T-helper 2 cell treated with Interferon-gamma antibody and Interleukin-4, amounts not matched to agents 100 ng/mL and 5 ng/mL, for 36 hours (primary cell): ENCODE measurements around the gene SPDEF. TPM values are rescaled to one million over a fixed set of nuclear protein-coding genes. Genes with fewer than 3 reads are reported as not detected.

ENCODE experiments used
- intact Hi-C: fragments of 100-400 bp; cut with micrococcal nuclease; formaldehyde crosslinking; loops from one replicate; pipeline ENCODE4 v1.15.1; 2023
- total RNA-seq: library from RNA; stranded (reverse); gene quantifications from 2 replicates; pipeline ENCODE4 v1.2.3, GENCODE V29; 2022

Gene SPDEF
- total RNA-seq, 1 donor from 2014 or later, result not detected

GRCh38 chr6:34563513-34563870 is 7.4 kb upstream of the SPDEF start:
- intact Hi-C loops, result no loop called here

- intact Hi-C loops, result no loop called here
These were observed 6.9 kb upstream of the SPDEF start for GRCh38 chr6:34562861-34563512.

DNA sequence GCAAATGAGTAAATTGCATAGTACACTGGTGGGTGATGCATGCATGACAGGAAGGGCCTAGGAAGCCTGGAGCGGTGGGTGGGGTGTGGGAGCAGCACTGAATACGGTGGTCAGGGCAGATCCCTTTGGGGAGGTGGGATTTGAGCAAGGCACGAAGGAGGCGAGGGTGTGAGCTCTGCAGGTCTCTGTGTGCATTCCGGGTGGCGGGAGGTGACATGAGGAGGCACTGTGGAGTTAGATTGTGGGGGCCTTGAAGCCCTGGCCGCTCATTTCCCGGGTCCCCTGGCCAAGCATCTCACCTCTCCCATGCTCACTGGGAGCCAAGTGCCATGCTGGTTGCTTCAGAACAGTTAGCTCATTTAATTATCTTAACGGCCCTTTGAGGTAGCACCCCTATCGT is 6.2 kb upstream of the SPDEF start:
- intact Hi-C loops, result no loop called here

DNA sequence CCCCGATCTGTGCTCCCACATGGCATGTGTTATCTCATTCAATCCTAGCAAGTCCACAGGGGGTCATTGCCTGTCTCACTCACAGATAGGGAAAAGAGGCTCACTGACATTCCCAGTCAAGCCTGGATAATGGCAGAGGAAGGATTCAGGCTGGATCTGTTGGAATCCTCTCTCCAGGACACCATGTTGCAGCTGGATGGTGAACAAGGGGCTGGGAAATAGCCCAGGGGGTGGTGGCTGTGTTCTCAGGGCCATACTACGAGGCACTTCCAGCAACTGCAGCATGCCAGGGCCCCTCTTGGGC is 5.0 kb upstream of the SPDEF start:
- intact Hi-C loops, result no loop called here

- intact Hi-C loops, result no loop called here
These were observed 4.5 kb upstream of the SPDEF start for GRCh38 chr6:34560366-34561226.

GRCh38 chr6:34559651-34560365 is 3.7 kb upstream of the SPDEF start:
- intact Hi-C loops, result no loop called here

GRCh38 chr6:34558172-34558714 is 2.1 kb upstream of the SPDEF start:
- intact Hi-C loops, result no loop called here

DNA sequence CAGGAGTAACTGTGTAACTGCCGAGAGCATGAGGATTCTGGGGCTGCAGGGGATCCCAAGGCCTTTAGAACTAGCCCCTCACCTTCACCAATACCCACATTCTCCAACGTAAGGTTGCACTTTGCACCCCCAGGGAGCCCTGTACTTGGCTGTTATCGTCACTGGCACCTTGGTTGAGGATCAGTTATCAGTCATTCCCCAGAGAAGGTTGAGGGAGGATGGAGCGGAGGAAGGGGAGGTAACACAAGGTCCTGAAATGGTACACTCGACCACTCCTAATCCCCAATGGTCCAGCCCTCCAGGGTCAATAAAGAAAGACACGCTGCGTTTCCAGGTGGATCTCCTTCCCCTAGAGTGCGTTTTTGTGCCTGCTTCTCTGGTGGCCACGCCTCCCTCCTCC is 1.1 kb upstream of the SPDEF start:
- intact Hi-C loops, result no loop called here

- intact Hi-C loops, result no loop called here
These were observed 364 bp upstream of the SPDEF start for GRCh38 chr6:34556493-34556892.

DNA sequence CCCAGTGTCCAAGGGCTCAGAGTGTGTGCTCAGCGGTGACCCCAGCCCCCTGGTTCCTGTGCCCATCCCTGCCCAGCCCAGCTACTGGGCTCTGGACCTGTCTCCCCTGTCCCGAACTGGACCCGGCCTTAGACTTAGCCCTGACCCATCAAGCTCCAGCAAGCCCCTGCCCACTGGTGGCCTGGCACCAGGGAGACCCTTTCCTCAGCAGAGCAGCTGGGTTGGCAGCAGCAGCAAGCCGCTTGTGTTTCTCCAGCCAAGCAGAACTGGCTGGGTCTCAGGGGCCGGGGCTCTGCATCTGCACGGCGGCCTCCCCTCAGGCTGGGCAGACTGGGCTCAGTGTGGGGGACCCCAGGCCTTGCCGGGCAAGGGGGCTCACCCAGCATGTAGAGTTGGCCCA is 801 bp downstream of the SPDEF start:
- intact Hi-C loops, result no loop called here

GRCh38 chr6:34555007-34555322 is 1.2 kb downstream of the SPDEF start:
- intact Hi-C loops, result no loop called here

GRCh38 chr6:34554291-34555006 is 1.7 kb downstream of the SPDEF start:
- intact Hi-C loops, result no loop called here

- intact Hi-C loops, result no loop called here
These were observed 2.4 kb downstream of the SPDEF start for GRCh38 chr6:34553750-34554149.

DNA sequence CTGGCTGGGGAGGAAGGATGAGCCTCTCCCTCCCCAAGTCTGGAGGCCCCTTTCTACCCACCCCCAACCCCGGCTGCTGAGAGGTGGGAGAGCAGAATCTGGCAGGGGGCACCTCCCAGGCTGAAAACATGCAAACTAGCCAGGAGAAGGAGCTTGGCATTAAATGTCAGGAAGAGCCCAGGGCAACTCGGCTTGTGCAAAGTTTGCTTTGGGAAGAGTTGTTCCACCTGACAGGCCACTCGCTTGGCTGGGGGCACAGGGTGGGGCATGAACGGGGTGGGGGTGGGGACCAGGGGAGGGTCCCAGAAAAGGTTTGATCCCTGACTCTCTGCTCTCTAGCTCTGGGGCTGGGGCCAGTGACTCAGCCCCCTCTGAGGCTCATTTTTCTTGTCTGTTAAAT is 3.0 kb downstream of the SPDEF start:
- intact Hi-C loops, result no loop called here

DNA sequence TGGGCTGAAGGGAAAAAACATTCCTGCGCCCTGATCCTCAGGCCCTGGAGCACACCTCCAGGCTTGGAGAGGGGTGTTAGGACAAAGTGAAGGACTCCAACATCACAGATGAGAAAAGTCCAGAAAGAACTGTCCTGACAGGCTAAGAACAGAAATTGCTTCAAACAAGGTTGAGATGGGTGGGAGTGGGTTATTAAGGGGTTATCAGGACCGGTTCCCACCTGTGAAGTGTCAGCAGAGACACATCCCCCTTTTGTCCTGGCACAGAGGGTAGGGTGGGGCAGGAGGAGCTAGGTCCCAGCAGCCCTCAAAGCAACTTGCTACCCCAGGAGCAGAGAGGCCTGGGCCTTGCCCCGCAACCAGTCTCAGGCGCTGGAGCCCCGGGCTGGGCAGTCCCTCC is 3.5 kb downstream of the SPDEF start:
- intact Hi-C loops, result no loop called here

GRCh38 chr6:34551720-34552119 is 4.4 kb downstream of the SPDEF start:
- intact Hi-C loops, result no loop called here

DNA sequence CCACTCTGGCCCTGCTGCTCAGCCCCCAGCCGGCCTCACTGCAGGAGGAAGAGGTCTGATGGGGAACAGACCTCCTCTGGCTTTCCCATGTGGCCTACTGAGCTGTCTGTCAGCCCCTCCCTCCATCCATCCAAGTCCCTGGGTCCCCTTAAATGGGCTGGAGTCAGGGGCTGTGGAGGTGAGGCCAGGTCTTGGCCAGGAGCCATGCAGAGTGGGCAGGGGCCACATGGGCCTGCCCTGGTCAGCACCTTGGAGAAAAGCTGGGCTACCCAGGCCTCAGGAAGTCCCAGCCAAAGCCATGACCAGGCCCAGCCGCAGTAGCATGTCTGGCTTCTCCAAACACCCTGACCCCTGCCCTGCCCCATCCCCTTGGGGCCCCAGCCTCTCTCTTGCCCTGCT is 6.3 kb downstream of the SPDEF start:
- intact Hi-C loops, result no loop called here

DNA sequence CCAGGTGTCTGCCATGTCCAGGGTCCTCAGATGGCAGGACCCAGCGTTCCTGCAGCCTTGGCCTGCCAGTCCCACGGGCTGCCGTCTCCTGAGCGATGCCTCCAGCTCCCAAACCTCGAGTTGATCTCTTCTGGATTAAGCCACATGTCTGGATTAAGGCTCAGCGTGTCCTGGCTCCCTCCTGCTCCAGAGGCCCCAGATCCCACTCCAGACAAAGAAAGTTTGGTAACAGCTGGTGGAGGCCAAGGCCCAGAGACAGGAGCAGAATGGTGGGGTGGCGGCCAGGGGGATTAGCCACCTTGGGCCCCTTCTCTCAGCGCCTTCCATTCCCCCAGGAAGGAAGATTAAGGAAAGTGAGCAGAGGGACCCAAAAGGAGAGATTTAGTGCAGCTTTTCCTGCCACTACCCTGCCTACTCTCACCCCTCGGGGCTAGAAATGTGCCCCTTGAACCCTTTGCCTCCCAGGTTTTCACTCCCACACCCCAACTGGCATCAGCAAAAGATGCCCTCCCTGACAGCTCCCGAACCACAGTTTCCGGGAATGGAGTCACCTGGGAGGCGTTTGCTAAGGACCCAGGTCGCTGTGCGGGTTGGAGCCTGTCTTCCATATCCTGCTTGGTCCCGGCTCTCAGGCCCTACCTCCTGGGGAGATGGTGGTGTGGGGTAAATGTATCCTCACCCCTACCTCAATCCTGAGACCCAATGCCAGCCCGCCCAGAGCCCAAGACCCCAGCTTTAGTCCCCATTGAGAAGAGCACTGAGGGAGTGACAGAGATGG is 6.9 kb downstream of the SPDEF start:
- intact Hi-C loops, result no loop called here

DNA sequence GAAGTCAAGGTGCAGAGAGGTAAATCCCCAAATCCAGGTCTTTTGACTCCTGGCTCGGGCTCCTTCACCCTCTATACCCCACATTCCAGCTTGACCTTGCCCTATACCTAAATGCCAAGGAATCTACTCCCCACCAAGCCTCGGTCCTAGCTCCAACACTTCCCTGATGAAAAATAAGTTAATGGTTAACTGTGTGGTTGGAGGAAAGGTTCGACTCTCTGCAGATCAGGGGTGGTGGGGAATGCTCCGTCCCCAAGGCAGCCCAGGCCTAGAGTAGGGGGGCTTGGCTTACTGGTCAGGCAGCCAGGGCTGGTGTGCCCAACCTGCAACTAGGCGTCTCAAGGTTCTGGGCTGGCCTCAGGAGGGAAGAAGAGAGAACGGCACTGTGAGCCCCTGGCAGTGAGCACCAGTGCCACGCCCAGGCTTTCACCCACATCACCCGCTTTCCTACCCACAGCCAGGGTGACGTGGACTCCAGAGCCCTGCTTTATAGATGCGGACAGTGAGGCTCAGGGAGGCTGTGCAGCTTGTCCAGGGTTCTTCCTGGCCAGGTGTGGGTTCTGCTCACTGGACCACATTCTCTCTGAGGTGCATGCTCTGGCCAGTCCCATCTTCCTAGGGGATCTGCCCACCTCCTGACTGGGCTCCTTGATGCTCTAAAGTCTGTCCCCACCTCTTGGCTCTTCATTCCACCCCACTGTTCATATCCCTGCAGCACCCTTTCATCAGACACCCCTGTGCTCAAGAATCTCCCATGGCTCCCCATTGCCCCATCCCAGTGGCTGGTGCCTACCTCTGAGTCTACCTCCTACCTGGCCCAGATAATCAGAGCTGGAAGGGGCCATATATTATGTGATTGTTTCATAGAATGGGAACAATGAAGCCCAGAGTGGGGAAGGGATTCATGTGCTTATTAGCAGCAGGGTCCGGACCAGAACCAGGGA is 8.2 kb downstream of the SPDEF start:
- intact Hi-C loops, result no loop called here
